ENCODE results near the gene NEBL.
"Not testable (repeated sequence)": the region's sequence is repeated elsewhere in the genome, so short reads cannot be mapped to it uniquely, and the experiment has no call there.

The NEBL gene, protein sequence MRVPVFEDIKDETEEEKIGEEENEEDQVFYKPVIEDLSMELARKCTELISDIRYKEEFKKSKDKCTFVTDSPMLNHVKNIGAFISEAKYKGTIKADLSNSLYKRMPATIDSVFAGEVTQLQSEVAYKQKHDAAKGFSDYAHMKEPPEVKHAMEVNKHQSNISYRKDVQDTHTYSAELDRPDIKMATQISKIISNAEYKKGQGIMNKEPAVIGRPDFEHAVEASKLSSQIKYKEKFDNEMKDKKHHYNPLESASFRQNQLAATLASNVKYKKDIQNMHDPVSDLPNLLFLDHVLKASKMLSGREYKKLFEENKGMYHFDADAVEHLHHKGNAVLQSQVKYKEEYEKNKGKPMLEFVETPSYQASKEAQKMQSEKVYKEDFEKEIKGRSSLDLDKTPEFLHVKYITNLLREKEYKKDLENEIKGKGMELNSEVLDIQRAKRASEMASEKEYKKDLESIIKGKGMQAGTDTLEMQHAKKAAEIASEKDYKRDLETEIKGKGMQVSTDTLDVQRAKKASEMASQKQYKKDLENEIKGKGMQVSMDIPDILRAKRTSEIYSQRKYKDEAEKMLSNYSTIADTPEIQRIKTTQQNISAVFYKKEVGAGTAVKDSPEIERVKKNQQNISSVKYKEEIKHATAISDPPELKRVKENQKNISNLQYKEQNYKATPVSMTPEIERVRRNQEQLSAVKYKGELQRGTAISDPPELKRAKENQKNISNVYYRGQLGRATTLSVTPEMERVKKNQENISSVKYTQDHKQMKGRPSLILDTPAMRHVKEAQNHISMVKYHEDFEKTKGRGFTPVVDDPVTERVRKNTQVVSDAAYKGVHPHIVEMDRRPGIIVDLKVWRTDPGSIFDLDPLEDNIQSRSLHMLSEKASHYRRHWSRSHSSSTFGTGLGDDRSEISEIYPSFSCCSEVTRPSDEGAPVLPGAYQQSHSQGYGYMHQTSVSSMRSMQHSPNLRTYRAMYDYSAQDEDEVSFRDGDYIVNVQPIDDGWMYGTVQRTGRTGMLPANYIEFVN

DNA sequence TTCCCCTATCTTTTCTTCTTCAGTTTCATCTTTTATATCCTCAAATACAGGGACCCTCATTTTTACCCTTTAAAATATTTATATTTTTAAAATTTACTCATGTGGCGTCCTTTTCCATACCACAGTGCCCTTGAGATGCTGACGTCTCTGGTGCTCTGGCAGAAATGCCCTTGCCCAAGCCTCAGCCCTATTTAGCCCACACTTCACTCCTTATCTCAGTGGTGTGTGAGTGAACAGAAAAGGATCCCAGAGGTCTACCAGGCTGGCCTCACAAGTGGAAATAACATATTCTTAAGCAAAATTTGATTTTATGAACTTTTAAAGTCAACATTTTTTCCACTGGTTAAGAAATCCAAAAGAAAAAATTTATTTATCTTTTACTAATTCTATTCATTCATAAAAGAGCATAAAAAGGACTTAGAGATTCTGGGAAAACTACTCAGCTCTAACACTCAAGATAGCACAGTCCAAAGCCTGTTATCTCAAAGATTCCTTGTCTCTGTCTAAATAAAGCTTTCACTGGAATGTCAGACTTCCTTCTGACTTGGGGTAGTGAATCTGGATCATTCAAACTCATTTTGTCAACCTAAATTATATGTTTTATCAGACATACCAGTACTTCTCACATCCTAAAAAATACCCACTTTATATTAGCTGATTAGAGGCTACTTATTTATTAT, at the start of gene NEBL:
Gene NEBL (minus strand): TSS at position 166 of the 680 bp plus-strand sequence. CDS start 106 bp downstream, at position 60.
- no peak for DNase-seq (ENCODE audit: low read depth in 3 of 3)

DNA sequence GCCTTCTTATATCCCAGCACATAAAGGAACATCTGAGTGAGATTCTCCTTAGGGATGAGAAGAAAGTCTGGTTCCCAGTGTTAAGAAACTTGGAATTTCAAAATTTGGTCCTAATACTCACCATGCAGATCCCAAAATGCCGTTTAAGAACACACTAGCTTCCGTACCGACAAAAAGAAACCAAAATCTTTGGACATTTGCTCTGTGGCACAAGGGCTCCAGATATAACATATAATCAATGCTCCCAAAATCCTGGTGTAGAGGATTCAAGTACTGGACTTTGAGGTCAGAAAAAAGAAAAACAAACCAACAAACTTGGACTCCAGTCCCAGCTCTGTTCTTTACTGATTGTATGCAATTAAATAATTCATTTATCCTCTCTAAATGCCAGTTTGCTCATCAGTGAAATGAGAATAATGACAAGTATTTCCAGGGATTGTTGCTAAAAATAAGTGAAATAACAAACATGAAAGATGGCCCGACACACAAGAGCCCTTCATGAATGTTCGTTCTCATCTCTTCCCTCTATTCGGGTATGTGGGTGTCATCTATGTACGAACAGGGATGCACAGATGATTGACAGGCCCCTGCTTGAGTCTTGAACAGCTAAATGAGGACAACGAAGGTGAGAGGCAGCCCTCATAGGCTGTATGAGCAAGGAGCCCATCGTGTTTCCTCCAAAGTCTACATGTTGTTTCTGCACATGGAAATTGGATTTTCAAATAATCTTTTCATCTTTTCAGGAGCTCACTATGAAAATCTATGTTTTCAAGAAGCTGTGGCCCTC, 48.6 kb upstream of the NEBL start:
- no peak for DNase-seq (ENCODE audit: low read depth in 3 of 3)

DNA sequence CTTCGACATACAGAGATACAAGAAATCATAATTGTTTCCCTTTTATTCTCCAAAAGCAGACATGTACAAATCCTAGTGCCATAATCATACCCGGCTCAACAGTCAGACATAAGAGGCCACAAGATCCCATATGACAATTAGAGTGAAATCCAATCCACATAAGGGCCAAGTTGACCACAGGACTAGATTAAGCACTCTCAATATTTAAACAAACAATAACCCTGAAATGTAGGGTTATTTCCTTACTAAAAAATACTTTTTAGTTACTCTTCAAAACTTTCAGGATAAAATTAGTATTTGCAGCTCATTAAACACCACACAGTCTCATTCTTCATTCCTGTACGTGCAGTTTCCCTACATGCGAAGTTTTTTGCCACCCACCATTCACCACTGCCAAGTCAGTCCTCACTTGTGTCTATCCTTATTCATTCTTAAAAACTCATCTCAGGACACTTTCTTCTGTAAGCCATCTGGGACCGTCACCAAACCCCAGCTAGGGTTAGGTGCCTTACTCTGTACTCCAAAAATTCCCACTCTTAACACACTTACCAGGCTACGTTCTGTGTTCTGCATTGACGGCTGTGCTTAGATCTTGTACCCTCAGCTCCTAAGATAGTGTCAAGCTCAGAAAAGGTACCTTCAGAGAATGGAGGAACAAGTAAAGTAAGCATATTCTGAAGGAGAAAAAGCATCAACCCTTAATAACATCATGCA, 47.8 kb upstream of the NEBL start:
- DNase-seq (ENCODE audit: low read depth in 3 of 3) = no peak

DNA sequence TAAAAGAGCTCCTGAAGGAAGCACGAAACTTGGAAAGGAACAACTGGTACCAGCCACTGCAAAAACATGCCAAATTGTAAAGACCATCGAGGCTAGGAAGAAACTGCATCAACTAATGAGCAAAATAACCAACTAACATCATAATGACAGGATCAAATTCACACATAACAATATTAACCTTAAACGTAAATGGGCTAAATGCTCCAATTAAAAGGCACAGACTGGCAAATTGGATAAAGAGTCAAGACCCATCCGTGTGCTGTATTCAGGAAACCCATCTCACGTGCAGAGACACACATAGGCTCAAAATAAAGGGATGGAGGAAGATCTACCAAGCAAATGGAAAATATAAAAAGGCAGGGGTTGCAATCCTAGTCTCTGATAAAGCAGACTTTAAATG, 42.3 kb upstream of the NEBL start:
- not testable (repeated sequence) for DNase-seq (ENCODE audit: low read depth in 3 of 3)

DNA sequence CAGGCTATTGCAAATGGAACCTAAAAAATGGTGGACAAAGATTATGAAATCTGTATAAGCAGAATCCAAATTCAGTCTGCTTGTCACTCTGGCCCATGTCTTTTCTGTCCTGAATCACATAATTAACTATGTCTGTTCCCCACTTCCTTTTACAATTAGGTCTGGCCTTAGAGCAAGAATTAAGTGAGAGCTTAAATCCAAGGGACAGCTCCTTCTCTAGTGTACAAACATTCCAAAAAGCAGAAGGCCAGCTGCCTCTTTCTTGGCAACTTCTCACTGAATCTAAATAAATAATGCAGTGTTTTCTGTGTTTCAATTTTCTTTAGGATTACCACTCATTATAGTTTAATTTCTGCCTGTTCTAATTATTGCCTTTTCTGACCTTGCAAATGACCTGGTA, 39.3 kb upstream of the NEBL start:
- no peak for DNase-seq (ENCODE audit: low read depth in 3 of 3)

DNA sequence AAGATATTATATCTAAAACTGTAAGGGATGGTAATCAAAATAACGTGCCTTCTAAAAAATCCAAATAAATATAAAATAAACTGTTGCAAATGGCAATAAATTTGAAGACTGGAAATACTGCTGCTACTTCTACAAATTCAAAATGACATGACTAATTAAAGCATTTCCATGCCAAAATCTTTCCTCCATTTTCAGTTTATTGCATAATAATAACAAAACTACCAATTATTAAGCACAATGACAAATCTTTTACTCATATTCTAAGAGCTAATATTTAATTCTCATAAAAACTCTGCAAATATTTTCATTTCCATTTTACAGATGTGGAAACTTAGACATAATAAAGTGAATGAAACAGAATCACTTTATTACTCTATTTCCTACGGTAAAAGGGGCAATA, 38.8 kb upstream of the NEBL start:
- no peak for DNase-seq (ENCODE audit: low read depth in 3 of 3)

DNA sequence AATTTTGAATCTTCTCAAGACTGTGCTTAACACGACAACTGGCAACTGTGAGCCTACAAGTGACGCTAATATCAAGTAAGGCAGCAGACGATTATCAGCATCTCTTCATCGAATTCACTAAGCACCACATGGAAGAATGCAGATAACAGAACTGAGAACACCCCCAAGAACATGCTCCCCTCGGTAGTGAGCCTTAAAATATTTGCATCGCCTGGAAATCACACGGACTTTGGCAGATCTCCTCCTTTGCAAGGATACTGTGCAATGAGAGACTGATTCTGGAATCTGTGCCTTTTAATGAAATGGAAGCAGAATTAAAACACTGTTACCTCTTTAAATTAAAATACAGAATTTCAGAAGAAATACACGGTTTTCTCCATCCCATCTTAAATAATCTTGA, 38.2 kb upstream of the NEBL start:
- no peak for DNase-seq (ENCODE audit: low read depth in 3 of 3)

DNA sequence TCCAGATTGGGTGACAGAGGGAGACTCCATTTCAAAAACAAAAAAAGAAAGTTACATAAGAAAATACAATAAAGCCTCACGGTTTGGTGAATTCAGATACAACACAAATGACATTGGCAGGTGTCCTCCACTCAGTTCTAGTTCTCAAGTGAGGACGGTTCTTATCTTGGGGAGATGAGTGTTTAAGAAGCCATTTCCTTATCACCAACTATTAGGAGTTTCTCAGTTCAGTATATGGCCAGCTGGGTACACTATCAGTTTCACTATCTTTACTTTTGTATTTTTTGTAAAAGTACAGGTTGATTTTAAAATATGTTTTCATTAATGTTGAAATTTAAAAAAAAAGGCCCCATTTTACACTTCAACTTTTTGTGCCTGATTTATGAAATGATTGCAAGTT, 36.6 kb upstream of the NEBL start:
- no peak for DNase-seq (ENCODE audit: low read depth in 3 of 3)

DNA sequence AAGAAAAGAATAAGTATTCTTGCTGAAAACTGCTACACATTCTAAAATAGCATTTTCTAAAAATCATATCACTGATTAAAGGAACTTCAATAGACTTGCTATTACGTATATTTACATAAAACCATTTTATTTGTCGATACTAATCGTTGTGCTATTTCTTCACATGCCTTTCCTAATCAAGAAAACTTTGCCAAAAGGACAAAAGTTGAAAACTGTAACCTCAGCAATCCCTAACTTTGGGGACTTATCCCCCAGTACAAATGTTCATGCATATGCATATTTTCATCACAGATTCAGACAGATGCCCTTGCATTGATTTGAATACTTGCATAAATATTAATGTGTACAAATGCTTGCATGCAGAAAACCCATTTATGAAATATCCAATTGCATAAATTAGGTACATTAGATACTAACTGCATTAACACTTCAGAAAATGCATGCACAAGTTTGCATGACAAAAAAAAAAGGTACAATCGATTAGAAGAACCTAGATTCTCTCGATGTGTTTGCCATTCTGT, 35.6 kb upstream of the NEBL start:
- no peak for DNase-seq (ENCODE audit: low read depth in 3 of 3)

DNA sequence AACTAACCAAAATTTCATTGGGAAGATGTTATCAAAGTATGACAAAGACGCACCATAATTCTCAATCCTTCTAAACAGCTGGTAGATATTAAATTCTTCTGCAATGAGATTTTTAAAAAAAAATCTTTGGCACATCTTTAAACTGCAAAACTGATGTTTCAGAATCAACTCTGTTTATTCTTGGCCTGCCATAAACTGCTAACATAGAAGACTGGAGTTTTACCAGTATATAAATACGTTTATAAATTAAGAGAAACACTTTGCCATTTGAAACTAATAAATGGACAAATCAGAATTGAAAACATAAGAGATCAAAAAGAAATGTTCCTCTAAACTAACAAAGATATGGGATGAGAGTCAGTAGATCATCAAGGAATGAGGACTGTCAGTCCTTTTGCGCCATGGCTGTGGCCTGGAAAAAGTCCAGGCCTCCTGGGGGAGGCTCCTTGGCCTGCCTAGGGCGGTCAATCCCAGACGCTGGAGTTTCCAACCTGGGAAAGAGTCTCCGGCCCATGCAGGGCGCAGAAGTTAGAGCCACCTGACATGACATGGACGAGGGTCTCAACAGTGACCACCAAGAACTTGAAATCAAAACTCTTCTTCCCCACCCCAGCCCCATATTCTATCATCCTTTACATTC, 34.2 kb upstream of the NEBL start:
- DNase-seq (ENCODE audit: low read depth in 3 of 3) = no peak

DNA sequence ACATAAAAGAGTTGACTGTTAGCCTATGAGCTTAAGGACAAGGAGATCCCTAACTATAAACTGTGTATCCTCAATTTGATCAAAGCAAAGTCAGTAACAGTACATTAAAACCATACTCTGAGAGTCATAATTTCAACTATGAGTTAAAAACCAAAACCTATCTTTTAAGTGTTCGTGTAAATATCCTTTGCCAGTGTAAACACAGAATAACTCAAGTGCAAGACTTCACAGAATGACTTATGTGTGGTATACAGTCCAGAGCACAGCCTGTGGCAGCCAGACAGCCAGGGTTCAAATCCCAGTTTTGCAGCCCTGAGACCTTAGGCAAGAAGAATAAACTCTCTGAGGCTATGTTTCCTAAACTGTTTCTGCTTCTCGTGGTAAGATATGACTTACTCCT, 30.3 kb upstream of the NEBL start:
- DNase-seq (ENCODE audit: low read depth in 3 of 3) = no peak

DNA sequence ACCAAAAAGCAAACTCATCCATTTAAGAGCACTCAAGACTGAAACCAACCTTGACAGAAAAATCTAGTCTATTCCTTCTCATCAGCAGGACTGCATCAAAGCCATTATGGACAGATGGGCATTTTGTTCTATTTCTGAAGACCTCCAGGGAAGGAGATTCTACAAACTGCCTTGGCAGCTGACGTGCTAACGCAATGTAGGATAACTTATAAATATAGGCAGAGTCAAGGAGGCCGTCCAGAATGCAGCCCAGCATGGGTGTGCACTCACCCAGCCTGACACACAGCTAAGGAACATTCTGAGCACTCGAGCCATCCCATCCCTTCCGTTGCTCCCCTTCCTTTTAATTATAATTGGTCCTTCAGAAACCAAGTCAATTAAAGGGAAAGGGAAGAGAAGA, 25.3 kb upstream of the NEBL start:
- no peak for DNase-seq (ENCODE audit: low read depth in 3 of 3)

DNA sequence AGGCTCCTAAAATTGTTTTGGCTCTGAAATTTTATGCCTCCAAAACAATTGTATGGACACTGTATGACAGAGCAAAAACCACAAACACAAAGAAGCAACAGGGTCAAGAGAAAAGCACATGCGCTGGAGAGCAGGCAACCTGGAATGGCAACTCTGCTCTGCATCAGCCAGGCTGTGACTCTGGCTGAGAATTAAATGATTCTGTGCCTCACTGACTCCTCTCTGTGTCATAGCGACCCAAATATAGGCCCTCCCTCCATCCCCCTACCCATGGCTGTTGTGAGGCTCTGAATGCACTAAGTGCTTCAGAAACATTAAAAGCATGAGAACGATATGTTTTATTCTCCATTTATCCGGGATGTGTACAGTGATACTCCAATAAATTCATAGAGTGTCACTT, 24.9 kb upstream of the NEBL start:
- DNase-seq (ENCODE audit: low read depth in 3 of 3) = no peak

DNA sequence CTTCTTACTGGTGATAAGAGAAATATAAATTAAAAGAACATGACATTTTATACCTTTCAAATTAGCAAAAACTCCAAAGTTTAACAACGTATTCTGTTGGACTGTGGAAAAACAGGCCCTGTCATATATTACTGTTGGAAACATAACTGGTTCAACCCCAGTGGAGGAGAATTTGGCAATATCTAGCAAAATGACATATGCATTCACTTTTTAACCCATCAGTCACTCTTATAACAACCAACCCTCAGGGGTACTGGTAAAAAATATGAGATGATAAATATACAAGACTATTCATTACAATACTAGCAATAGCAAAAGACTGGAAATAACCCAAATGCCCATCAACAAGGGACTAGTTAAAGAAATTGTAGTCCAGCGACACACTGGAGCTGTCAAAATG, 22.9 kb upstream of the NEBL start:
- DNase-seq (ENCODE audit: low read depth in 3 of 3) = no peak

DNA sequence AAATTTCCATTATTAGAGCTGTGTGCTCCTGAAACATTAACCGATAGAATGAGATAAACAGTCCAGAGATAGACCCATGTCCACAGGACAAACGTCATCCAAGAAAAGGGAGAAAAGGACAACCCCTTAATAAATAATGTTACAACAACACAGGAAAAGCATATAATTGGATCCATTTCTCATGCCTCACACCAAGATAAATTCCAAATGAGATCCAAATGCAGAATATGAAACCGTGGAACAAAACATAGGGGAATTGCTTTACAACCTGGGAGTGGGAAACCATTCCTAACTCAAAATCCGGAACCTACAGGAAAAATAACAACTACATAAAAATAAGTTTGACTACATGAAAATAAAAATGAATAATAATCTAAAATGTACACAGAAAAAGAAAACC, 22.4 kb upstream of the NEBL start:
- no peak for DNase-seq (ENCODE audit: low read depth in 3 of 3)

DNA sequence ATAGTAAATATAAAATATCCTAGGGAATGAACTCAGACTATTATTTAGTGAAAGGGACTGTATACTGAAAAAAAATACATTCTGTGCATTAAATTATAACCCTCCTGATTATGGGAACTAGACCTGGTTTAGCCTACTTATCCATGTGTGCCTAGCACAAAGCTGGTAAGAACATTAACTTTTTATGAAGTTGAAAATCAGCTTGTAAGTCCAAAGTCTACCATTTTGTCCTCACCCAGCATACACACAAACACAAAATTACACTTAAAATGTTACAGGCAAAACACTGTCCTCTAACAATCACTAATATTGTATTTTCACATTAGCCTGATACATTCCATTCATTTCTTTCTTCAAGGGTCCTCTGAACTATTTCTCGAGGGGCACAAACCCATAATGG, 19.9 kb upstream of the NEBL start:
- no peak for DNase-seq (ENCODE audit: low read depth in 3 of 3)

DNA sequence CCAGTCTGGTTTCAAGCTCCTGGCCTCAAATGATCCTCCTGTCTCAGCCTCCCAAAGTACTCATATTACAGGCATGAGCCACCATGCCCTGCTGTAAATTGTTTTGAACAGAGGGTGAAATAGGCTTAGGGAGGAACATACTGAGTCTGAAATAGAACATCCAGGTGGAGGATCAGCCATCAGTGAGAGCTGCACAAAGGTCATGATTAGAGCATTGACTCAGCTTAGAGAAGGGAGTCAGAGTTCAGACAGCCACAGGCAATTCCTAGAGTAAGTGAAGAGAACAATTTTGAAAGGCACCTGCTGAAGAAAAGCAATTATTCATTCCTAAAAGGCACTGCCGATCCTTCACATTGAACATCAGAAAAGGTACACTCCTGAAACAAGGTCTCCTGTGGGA, 15.9 kb upstream of the NEBL start:
- DNase-seq (ENCODE audit: low read depth in 3 of 3) = no peak

DNA sequence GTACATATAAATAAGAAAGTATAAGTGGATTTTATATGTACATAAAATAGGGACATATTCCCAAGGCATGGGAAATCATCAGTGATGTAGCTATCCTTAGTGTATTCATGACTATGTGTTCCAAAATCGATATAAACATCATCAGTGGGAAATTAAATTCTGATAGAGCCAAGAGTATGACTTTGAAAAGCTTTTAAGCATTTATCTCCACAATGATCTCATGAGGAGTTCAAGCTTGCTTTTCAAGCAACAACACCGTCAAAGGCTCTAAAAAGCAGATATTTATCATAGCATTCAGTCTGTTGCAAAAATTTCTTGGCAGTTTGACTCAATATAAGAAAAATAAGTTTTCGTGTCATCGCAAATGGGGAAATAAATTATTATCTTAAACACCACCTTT, 14.5 kb upstream of the NEBL start:
- DNase-seq (ENCODE audit: low read depth in 3 of 3) = no peak

DNA sequence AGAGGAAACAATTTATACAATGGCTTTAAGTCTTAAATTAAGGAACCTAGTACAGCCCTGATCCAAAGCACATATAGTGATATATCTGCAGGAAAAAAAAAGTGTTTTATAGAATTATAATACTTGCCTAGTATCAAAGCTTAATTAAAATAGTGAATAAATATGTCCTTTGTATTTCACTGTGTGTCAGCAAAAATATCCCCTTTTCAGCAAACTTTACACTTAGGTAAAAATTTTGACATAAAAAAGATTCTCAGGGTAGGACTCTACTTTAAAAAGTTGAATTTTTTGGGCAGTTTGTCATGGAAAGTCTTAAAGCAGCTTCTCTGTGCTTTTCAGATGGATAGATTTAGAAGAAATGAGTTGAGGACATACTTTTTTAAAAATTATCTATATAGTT, 12.7 kb upstream of the NEBL start:
- DNase-seq (ENCODE audit: low read depth in 3 of 3) = no peak

DNA sequence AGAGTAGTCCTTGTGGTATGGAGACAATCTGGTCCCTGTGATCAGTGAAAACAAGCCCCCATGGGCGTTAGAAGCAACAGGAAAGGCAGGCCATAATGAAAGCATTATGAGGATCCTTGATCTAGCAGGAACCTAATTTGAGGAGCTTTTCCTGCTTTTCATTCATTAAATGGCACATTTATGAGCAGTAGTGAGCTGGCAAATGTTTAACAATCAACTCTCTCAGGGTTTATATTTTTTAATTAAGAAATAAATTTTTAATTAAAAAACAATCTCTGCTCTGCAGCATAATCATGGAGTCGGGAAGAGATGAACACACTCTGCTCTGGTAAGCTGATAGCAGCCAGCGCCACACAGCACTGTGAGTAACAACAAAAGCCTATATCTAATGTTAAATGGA, 11.3 kb upstream of the NEBL start:
- no peak for DNase-seq (ENCODE audit: low read depth in 3 of 3)

Data from stimulated activated CD4-positive, alpha-beta T cell treated with anti-CD3 and anti-CD28 coated beads, TNF-alpha, amount 100 ng/mL, for 48 hours (primary cell).